HG03558 (cell line): ENCODE measurements around the gene RASAL2.
"Not testable (repeated sequence)": the region's sequence is repeated elsewhere in the genome, so short reads cannot be mapped to it uniquely, and the experiment has no call there.

Experiments
- ATAC-seq: cut with Tn5 transposase; IDR thresholded peaks from one replicate; pipeline ENCODE4 v1.9.1; 2021; ENCODE audit warnings: moderate number of reproducible peaks; ENCODE audit not compliant: unreplicated experiment; ENCODE audit errors: extremely low read depth

RASAL2 gene

GRCh38 chr1:178328728-178329127, 234.8 kb downstream of the RASAL2 start:
- no peak for ATAC-seq

- ATAC-seq: no peak
Measured at GRCh38 chr1:178330153-178330552, 236.2 kb downstream of the RASAL2 start.

DNA sequence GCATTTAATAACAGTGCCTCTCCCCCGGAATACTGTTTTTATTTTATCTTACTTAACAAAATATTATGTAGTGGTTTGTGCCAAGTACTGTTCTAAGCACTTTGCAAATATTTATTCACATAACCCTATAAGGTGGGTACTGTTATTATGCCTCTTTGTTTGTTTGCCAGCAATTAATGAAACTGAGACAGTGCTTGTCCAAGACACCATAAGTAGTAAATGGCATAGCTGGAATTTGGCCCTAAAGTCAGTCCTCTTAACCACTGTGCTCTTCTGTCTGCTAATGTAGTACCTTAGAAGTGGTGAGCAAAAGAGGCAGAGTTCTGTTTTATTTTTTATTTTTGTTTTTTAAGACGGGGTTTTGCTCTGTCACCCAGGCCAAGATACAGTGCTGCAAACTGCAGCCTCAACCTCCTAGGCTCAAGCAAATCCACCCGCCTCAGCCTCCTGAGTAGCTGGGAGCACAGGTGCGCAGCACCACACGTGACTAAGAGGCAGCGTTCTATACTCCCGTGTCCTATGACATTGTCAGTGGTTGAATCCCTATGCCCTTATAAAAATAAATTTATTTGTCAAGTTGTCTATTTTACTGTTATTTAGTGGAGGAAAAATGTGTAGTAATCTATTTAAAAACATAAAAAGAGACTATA, 237.1 kb downstream of the RASAL2 start:
- ATAC-seq: no peak

DNA sequence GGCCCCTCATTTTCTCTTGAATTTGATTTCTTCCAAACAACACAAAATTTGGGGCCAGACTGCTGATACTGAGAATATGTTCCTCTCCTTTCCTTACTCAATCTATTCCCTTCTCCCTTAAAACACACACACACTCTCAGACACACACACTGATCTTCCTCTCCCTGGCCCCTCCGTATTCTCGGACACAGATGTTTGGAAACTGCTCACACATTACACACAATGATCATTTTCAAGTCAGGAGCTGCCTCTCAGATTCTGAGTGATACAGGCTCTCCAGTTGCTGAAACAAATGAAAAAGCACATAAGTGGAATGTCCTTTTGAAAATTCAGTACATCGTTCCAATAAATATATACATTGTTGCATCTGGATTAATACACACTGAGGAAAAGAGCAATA, 241.5 kb downstream of the RASAL2 start:
- ATAC-seq: no peak

GRCh38 chr1:178337091-178337706, 243.3 kb downstream of the RASAL2 start:
- ATAC-seq: no peak

- ATAC-seq: no peak
Measured at GRCh38 chr1:178339834-178340233, 245.9 kb downstream of the RASAL2 start.

DNA sequence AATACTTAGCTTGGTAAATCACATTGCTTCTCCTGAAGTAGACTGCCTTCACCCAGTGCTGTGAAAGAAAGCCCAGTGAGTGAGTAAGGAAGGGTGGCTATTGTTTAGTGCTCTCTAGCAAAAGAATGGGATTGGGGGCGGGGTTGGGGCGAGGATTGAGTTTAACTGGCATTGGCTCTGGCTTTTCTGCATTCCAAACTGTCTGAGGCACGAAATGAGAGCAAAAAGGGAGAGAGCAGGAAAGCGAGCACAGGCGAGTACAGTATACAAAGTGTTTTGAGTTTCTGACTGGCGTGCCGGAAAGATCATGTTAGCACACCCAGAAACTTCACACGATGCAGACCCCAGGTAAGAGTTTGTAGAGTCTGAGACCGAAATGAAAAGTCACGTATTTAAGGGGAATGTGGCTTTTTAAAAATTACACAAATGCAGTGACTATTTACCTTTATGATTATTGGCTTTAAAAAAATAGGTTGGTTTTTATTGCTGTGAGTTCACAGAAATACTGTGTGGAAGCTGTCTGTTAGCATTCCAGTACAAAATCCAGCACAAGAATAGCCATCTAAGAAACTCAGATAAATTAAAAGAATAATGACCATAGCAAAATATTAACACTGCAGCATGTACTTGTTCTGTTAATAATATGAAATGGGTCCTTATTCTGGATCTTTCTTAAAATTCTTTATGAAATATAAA, 247.5 kb downstream of the RASAL2 start:
- ATAC-seq: no peak

- ATAC-seq: no peak
Measured at GRCh38 chr1:178342745-178343144, 248.8 kb downstream of the RASAL2 start.

DNA sequence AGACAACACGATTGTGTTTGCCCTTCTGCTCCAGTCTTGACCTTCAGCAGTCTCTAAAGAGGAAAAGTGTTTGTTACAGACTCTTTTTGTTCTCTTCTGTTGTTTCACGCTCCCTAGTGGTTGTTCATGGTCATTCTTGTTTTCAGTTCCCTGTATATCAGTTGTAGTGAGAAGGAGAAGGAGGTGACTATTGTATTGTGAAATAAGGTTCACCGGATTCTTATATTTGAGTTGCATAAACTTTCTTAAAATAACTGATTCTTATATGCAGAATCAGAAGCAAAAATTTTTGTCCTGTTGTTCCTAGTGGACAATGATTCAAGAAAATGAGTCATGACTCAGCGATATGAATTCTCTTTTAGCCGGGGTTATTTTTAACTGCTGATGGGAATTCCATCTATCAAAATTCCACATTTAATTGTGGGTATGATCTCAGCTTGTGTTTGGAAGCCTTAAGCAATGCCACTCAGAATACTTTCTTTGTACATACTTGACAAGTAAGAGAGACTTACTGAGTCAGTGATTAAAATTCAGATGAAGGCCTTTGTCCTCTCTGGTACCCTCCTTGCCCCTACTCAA, 250.7 kb downstream of the RASAL2 start:
- no peak for ATAC-seq

DNA sequence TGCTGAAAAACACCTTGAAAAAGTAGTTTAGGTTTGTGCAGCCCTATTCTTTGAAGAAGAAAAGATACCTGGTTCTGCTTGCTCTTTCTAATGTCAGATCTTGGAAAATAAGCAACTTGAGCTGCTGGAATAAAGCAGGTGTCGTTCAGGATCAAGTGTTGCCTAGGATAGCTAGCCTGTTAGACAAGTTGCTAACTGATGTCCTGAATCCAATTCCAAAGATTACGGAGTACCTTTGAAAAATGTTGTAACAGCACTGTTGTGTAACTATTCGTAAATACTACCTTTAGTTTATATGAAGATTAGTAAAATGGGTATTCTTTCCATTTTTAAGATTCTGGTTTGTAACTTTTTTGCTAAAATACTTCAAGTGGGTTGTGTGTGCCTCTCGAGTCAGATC, 251.3 kb downstream of the RASAL2 start:
- no peak for ATAC-seq

DNA sequence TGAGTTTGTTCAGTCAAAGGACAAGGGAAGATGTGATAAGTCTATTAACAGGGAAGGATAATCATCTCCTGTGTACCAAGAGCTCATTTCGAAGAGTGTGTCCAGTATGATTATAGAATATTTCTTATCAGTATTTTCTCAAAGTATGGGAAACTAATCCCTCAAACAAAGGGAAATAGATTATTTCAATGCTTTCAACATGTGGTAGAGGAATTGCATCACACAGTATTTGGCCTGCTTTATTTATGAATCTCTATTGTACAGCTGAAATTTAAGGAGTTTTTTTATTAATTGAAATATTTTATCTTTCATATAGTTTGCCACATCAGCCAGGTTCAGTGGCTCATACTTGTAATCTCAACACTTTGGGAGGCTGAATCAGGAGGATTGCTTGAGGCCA, 251.9 kb downstream of the RASAL2 start:
- no peak for ATAC-seq

DNA sequence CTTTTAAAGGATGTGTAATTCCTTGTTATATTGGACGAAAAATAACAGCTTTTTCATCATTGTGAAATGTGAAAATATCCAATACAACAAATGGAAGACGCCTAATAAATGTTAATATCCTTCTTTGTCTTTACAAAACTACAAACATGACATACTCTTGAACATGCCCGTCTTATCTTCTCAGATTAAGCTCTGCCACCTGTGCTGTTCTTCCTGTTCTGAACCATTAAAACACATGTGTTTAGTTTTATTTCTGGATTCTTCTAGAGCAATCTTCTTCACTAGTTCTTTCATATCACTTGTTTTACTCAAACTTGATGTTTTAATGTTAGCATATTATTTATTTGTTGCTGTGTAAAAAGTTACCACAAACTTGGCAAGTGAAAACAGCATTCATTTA, 255.9 kb downstream of the RASAL2 start:
- ATAC-seq: no peak

DNA sequence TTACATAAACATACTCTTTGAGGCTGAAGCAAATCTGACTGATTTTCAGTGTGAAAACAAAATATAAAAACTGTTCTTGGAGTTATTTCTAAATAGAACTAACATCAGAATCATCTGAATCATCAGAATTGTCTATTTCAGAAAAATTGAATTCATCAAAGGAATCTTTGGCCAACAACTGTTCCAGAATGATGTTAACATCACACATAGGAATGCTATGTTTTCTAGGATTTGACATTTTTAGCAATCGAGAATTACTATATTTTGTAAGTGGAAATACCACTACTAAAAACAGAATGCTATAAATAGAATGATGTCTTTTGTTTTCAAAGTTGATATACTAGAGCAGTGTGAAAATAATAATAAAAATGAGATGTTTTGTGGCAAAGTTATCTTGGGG, 258.0 kb downstream of the RASAL2 start:
- ATAC-seq: not testable (repeated sequence)

DNA sequence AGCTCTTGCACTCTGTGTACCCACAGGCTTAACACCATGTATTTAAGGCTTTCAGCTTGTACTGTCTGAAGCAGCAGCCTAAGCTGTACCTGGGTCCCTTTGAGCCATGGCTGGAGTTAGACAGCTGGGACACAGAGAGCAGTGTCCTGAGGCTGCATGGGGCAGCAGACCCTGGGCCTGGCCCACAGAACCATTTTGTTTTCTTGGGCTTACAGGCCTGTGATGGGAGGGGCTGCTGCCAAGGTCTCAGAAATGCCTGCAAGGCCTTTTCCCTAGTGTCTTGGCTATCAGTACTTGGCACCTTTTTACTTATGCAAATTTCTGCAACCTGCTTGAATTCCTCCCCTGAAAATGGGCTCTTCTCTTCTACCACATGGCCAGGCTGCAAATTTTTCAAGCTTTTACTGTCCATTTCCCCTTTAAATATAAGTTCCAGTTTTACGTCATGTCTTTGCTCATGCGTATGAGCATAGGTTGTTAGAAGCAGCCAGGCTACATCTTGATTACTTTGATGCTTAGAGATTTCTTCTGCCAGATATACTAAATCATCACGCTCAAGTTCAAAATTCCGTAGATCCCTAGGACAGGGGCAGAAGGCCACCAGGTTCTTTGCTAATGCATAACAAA, 259.0 kb downstream of the RASAL2 start:
- ATAC-seq: no peak

DNA sequence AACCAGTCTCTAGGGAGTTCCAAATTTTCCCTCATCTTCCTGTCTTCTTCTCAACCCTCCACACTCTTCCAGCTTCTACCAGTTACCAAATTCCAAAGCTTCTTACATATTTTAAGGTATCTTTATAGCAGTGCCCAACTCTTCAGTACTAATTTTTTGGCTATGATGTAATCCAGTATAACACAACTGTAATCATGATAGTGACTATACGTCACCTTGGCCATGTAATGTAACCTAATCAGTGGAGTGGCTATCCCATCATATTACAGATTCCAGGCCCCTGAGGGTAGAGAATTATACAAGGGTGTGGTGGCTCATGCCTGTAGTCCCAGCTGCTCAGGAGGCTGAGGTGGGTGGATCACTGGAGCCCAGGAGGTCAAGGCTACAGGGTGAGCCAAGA, 259.6 kb downstream of the RASAL2 start:
- no peak for ATAC-seq

DNA sequence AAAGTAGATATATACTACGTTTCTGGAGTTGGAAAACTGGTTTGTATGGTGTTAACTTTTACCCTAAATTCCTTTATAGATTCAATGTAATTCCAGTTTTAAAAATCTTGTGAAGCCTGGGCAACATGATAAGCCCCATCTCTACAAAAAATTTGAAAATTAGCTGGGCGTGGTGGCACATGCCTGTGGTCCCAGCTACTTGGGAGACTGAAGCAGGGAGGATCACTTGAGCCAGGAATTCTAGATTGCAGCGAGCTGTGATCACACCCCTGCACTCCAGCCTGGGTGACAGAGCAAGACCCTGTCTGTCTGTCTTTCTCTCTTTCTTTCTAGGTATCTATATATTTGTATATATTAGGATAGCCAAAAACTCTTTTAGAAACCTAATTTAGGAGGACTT, 260.9 kb downstream of the RASAL2 start:
- no peak for ATAC-seq

DNA sequence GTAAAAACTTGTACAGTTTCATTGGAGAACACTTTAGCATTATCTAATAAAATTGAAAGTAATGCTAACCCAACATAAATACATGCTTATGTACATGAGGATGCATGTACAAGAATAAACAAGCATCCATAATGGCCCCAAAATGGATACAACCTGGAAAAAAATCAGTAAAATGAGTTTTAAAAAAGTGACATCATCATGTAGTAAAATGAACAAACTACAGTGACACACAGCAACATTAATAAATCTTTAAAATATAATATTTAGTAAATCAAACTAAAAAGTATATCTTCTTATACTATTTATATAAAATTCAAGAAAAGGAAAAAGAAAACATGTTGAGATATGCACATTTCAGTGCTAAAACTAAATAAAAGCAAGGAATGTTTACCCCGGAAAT, 262.4 kb downstream of the RASAL2 start:
- ATAC-seq: no peak

DNA sequence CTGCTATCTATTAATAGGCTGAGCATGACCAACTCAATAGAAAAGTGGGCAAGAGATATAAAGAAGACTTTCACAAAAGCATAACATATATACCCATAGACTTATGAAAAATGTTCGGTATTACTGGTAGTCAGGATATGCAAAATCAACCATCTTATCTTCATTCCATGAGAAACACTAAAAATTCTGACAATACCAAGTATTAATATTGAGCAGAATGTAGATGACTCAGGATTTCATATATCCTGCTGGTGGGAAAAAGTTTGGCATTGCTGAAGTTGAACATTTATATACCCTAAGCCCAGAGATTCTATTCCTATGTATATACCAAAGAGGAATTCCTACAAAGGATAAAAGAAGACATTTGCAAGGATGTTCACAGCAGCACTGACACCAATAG, 264.6 kb downstream of the RASAL2 start:
- ATAC-seq: no peak

DNA sequence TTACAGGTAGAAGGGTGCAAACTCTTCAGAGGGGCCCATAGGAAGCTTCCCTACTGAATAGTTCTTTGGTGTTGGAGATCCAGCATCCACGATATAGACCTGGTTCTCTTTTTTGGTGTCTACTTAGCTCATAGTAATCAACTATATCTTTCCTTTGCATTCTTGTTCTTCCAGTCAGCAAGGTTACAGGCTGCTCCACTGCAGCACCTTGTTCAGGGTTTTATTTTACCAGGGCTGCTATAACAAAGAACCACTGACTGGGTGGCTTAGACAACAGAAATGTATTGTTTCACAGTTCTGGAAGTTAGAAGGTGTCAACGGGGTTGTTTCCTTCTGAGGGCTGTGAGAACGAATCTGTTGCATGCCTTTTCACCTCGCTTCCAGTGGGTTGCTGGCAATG, 266.5 kb downstream of the RASAL2 start:
- no peak for ATAC-seq

DNA sequence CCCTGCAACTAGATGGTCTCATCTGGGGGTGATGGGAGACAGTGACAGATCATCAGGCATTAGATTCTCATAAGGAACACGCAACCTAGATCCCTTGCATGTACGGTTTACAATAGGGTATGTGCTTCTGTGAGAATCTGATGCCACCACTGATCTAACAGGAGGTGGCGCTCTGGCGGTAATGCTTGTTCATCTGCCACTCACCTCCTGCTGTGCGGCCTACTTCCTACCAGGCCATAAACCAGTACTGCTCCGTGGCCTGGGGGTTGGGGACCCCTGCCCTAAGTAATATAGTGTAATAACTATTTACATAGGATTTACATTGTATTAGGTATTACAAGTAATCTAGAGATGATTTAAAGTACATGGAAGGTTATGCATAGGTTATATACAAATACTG, 267.9 kb downstream of the RASAL2 start:
- no peak for ATAC-seq

DNA sequence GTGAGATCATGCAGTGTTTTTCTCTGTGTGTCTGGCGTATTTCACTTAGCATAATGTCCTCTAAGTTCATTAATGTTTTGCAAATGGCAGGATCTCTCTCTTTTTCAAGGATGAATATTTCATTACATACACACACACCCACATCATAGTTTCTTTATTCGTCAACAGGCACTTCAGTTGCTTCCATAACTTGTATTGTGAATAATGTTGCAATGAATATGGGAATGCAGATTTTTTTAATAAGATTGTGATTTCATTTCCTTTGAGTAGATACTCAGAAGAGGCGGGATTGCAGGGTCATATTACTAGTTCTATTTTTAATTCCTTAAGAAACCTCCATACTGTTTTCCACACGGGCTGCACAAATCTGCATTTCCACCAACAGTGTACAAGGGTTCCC, 268.8 kb downstream of the RASAL2 start:
- no peak for ATAC-seq
